Measurements from ENCODE around the gene ATAD3C. TPM values are rescaled to one million over a fixed set of nuclear protein-coding genes. Genes with fewer than 3 reads are reported as not detected.
"Not testable (repeated sequence)": the region's sequence is repeated elsewhere in the genome, so short reads cannot be mapped to it uniquely, and the experiment has no call there.

Gene ATAD3C
- total and polyA plus RNA-seq, 10 donors, result 0.25 to 3.9 (median 0.70) TPM; not detected in 2

DNA sequence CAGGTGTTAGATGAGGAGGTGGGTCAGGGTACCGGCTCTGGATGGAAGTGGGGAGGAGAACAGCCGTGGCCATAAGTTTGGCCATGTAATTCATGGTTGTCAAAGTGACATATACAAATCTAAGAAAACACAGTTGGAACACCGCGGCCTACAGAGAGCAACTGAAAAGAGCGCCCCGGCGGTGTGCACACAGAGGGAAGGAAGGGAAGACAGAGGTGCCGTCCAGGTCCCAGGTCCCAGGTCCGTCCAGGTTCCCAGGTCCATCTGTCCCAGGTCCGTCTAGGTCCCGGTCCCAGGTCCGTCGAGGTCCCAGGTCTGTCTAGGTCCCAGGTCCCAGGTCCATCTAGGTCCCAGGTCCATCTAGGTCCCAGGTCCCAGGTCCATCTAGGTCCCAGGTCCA lies 37.9 kb upstream of the ATAD3C start:
- H3K4me3 ChIP-seq, result no peak overlapping the region
- no peak overlapping the region for H3K27ac ChIP-seq
- H3K27me3 ChIP-seq (replicated peaks in 1 of 7), result no peaks in the 10 kb centered on the region
- H3K4me1 ChIP-seq, result peaks cover 10 to 28% (median 21%) of the 10 kb centered on the region in 6 donors
- TF ChIP-seq, protein P1, sequence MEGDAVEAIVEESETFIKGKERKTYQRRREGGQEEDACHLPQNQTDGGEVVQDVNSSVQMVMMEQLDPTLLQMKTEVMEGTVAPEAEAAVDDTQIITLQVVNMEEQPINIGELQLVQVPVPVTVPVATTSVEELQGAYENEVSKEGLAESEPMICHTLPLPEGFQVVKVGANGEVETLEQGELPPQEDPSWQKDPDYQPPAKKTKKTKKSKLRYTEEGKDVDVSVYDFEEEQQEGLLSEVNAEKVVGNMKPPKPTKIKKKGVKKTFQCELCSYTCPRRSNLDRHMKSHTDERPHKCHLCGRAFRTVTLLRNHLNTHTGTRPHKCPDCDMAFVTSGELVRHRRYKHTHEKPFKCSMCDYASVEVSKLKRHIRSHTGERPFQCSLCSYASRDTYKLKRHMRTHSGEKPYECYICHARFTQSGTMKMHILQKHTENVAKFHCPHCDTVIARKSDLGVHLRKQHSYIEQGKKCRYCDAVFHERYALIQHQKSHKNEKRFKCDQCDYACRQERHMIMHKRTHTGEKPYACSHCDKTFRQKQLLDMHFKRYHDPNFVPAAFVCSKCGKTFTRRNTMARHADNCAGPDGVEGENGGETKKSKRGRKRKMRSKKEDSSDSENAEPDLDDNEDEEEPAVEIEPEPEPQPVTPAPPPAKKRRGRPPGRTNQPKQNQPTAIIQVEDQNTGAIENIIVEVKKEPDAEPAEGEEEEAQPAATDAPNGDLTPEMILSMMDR (IDR thresholded peaks at IDR 0.05 in 8 of 11, conservative IDR thresholded peaks at IDR 0.05 in 3 of 11), result no peak
- TF ChIP-seq POLR2A (IDR thresholded peaks at IDR 0.05) (no peak), POLR2AphosphoS5 (IDR thresholded peaks at IDR 0.05) (no peak)
- peaks cover 0 to 11% (median 3%) of the 10 kb centered on the region in 8 donors for H3K9me3 ChIP-seq
- no peak for DNase-seq
- H3K36me3 ChIP-seq, result peaks cover 0 to 10% (median 0%) of the 10 kb centered on the region in 6 donors
- WGBS, 5 donors, result 92 to 96% (median 96%) methylated on average over 13 of the region's 13 CpGs
- intact Hi-C loops (cut with DNase I; ENCODE audit: low total_unique reads), result no loop called here

DNA sequence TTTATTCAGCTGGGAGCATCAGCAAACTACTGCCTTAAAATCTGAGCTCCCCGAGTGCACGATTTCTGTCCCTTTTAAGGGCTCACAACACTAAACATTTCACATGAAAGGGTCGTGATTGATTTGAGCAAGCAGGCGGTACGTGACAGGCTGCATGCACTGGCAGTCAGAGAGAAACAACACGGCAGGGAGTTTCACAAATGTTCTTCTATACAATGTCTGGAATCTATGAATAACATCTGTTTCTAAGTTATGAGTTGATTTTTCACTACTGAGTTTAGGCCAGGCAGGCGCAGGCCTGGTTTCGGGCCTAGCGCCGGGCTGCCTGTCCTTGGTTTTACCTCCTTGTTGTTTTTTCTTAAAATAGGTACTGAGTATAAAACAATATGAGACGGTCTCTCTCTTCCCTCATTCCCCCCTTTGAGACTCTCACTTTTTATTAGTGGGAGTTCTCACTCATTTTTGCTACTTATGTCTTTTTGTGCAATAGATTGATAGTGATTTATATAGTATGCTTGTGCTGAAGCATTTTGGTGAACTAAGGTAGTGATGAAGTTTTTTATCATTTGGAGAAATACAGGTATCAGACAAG lies 37.1 kb upstream of the ATAD3C start:
- WGBS, 5 donors, result 86 to 93% (median 92%) methylated on average over 11 of the region's 11 CpGs
- H3K27me3 ChIP-seq (replicated peaks in 1 of 7); DNase-seq; H3K27ac ChIP-seq; intact Hi-C loops (cut with DNase I; ENCODE audit: low total_unique reads); H3K4me3 ChIP-seq: not testable (repeated sequence)
- peaks cover 0 to 10% (median 0%) of the 10 kb centered on the region in 6 donors for H3K36me3 ChIP-seq
- peaks cover 0 to 11% (median 3%) of the 10 kb centered on the region in 8 donors for H3K9me3 ChIP-seq
- H3K4me1 ChIP-seq, result peaks cover 10 to 24% (median 20%) of the 10 kb centered on the region in 6 donors

DNA sequence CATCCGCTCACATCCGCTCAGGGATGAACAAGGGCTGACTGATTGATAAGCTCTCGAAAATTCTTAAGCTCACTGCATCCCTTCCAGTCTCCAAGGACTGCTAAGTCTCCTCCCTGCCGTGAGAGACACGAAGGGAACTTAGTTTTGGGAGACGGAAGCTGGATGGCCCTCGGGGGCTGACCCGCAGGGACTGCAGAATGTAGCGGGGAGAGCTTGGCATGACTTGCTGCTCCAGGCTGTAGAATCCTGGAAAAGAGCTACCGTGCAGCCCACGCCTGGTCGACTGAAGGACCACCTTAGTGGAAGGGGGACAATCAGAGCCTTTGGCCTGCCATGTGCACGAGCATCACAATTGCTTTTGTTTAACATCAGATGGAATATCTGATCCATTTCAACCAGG lies 33.7 kb upstream of the ATAD3C start:
- 83 to 89% (median 88%) methylated on average over 12 to 13 of the region's 13 CpGs for WGBS, 5 donors
- H3K4me1 ChIP-seq, result peaks cover 0 to 15% (median 4%) of the 10 kb centered on the region in 6 donors
- peaks cover 0 to 13% (median 5%) of the 10 kb centered on the region in 7 donors for H3K27me3 ChIP-seq (replicated peaks in 1 of 7)
- no peaks in the 10 kb centered on the region for H3K36me3 ChIP-seq
- H3K4me3 ChIP-seq, result no peak overlapping the region
- peaks cover 0 to 11% (median 3%) of the 10 kb centered on the region in 8 donors for H3K9me3 ChIP-seq
- DNase-seq, result no peak
- TF ChIP-seq, protein P1 (IDR thresholded peaks at IDR 0.05 in 8 of 11, conservative IDR thresholded peaks at IDR 0.05 in 3 of 11), result no peak
- TF ChIP-seq POLR2AphosphoS5 (IDR thresholded peaks at IDR 0.05), result no peak
- TF ChIP-seq POLR2A (IDR thresholded peaks at IDR 0.05), result no peak
- H3K27ac ChIP-seq, result no peak overlapping the region
- intact Hi-C loops (cut with DNase I; ENCODE audit: low total_unique reads), result no loop called here

DNA sequence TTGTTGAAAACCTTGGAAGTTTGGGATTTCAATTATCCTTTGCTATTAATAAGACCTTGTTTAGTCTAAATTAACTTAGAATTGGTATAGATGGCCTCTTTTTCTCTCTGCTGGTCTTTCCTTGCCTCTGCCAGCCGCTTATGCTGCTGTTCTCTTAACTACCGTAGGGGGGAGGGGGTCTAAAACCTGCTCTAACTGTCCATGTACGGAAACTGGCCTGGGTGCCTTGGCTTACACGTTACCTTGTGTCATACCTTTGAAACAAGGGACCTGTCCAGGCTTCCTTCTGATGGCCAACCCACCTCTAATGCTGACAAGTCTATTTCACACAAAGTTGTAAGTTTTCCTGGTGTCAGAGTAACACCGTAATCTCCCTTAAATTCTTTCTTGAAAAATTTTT lies 32.1 kb upstream of the ATAD3C start:
- H3K4me3 ChIP-seq; intact Hi-C loops (cut with DNase I; ENCODE audit: low total_unique reads); H3K27ac ChIP-seq; H3K36me3 ChIP-seq; DNase-seq; H3K9me3 ChIP-seq: not testable (repeated sequence)
- Histone ChIP-seq H3K27me3 (replicated peaks in 1 of 7) (peaks cover 0 to 30% (median 14%) of the 10 kb centered on the region in 7 donors), H3K4me1 (peaks cover 0 to 17% (median 6%) of the 10 kb centered on the region in 6 donors)
- WGBS, 5 donors, result 79 to 90% (median 83%) methylated on average over 5 of the region's 5 CpGs

DNA sequence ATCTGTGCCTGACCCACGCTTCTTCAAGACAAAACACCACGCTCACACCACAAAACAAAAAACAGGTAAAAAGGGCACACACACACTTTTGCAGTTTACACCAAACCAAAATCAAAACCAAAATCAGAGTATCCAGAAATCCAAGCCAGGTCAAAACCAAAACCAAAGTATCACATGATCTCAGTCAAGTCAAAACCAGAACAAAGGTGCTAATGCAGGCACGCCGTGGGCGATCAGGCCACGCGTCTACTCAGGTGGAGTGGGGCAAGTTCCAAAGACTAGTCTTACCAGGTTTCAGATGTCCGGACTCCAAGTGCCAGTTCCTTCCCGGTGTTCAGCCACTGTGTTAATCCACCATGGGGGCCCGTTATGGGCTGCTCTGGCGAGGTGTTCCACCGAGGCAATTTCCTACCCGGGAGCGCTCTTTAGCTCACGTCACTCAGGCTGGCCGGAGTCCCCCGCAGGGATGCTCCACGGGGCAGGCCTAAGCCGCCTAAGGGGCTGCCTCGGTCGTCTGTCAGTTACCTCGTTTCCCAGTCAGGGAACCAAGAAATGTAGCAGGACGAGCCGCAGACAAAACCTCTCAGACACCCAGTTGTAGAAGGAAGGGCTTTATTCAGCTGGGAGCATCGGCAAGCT lies 31.5 kb upstream of the ATAD3C start:
- H3K27ac ChIP-seq; H3K4me3 ChIP-seq; DNase-seq; H3K9me3 ChIP-seq; H3K36me3 ChIP-seq; intact Hi-C loops (cut with DNase I; ENCODE audit: low total_unique reads): not testable (repeated sequence)
- peaks cover 0 to 35% (median 14%) of the 10 kb centered on the region in 7 donors for H3K27me3 ChIP-seq (replicated peaks in 1 of 7)
- H3K4me1 ChIP-seq, result peaks cover 0 to 17% (median 6%) of the 10 kb centered on the region in 6 donors
- 82 to 92% (median 89%) methylated on average over 24 to 25 of the region's 25 CpGs for WGBS, 5 donors

All from spleen (tissue), 11 donors.